ES-I3 (cell line): ENCODE data around the gene GLTP.

Source experiments
- H3K36me3 ChIP-seq: 2 replicates; pipeline ENCODE4 v1.6.1; 2013; ENCODE audit warnings: mild to moderate bottlenecking, low read length, control low read depth, moderate library complexity; ENCODE audit not compliant: insufficient read depth
- H3K4me1 ChIP-seq: 2 replicates; pipeline ENCODE4 v1.6.1; 2013; ENCODE audit warnings: mild to moderate bottlenecking, control low read depth, low read length; ENCODE audit not compliant: insufficient read depth
- H3K9ac ChIP-seq: 2 replicates; pipeline ENCODE4 v1.6.1; 2013; ENCODE audit warnings: low read depth, mild to moderate bottlenecking, low read length, moderate library complexity
- H3K9me3 ChIP-seq: 2 replicates; pipeline ENCODE4 v1.6.1; 2013; ENCODE audit warnings: mild to moderate bottlenecking, low read length, moderate library complexity; ENCODE audit not compliant: control insufficient read depth, insufficient read depth

GLTP gene

GRCh38 chr12:109833307-109834189 lies 46.8 kb downstream of the GLTP start, which contains the start of gene TRPV4:
TRPV4 (minus strand) TSS chr12:109833398; CDS start chr12:109814796, 18,602 bp downstream.
- peak within 1 kb of the TSS; percentile 42; the same call in 1 of the 2 replicates for H3K9ac ChIP-seq
- H3K36me3 ChIP-seq: no peaks in the 10 kb centered on the region
- peaks cover 10% of the 10 kb centered on the region; the same call in 1 of the 2 replicates for H3K4me1 ChIP-seq
- H3K9me3 ChIP-seq: no peaks in the 10 kb centered on the region

GRCh38 chr12:109832541-109833306 lies 47.6 kb downstream of the GLTP start:
- H3K9me3 ChIP-seq: no peaks in the 10 kb centered on the region
- peak overlapping the region; percentile 42; the same call in 1 of the 2 replicates for H3K9ac ChIP-seq
- H3K36me3 ChIP-seq: no peaks in the 10 kb centered on the region
- peaks cover 10% of the 10 kb centered on the region; the same call in 1 of the 2 replicates for H3K4me1 ChIP-seq

- H3K9ac ChIP-seq: no peak overlapping the region
- H3K9me3 ChIP-seq: no peaks in the 10 kb centered on the region
- no peaks in the 10 kb centered on the region for H3K36me3 ChIP-seq
- H3K4me1 ChIP-seq: peaks cover 10% of the 10 kb centered on the region; the same call in 1 of the 2 replicates
Measured at GRCh38 chr12:109831929-109832328, 48.4 kb downstream of the GLTP start.

- Histone ChIP-seq H3K9ac (no peak overlapping the region), H3K9me3 (no peaks in the 10 kb centered on the region), H3K36me3 (no peaks in the 10 kb centered on the region), H3K4me1 (peaks cover 10% of the 10 kb centered on the region; the same call in 1 of the 2 replicates)
Measured at GRCh38 chr12:109831365-109831764, 49.0 kb downstream of the GLTP start.

GRCh38 chr12:109830718-109831117 lies 49.6 kb downstream of the GLTP start:
- Histone ChIP-seq H3K9me3 (no peaks in the 10 kb centered on the region), H3K4me1 (peaks cover 10% of the 10 kb centered on the region; the same call in 1 of the 2 replicates), H3K9ac (no peak overlapping the region), H3K36me3 (no peaks in the 10 kb centered on the region)

- Histone ChIP-seq H3K4me1 (peaks cover 10% of the 10 kb centered on the region; the same call in 1 of the 2 replicates), H3K9me3 (no peaks in the 10 kb centered on the region), H3K9ac (no peak overlapping the region), H3K36me3 (no peaks in the 10 kb centered on the region)
Measured at GRCh38 chr12:109830267-109830666, 50.1 kb downstream of the GLTP start.

GRCh38 chr12:109829667-109830066 lies 50.7 kb downstream of the GLTP start:
- Histone ChIP-seq H3K4me1 (peaks cover 10% of the 10 kb centered on the region; the same call in 1 of the 2 replicates), H3K9ac (no peak overlapping the region), H3K36me3 (no peaks in the 10 kb centered on the region)

DNA sequence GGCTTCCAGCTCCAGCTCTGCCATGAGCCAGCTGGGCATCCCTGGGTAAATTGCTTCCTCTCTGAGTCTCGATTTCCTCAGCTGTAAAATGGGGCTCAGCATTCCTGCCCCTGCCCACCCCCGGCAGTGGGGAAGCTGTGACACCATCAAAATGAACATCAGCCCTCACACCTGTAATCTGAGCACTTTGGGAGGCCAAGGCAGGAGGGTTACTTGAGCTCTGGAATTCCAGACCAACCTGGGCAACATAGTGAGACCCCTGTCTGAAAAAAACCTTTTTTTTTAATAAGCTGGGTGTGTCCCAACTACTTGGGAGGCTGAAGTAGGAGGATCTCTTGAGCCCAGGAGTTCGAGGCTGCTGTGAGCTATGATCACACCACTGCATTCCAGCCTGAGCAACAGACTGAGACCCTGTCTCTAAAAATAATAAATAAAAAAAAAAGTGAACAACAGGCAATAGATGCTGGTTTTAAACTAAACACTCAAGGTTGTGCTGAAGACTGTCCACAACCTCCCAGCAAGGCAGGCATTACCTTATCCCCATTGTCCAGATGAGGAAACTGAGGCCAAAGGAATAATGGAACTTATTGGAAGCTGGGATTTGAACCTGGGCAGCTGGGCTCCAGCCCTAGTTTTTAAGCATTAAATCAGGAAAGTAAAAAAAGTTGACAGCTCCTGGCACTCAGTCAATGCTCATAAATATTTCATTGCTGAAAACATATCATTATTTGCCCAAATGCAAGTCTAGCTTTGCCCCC lies 51.4 kb downstream of the GLTP start:
- Histone ChIP-seq H3K9ac (no peak overlapping the region), H3K36me3 (no peaks in the 10 kb centered on the region), H3K9me3 (no peaks in the 10 kb centered on the region), H3K4me1 (peaks cover 10% of the 10 kb centered on the region; the same call in 1 of the 2 replicates)

More at GRCh38 chr12:109829667-109830066, 50.7 kb downstream of the GLTP start:
- H3K9me3 ChIP-seq: no peaks in the 10 kb centered on the region

DNA sequence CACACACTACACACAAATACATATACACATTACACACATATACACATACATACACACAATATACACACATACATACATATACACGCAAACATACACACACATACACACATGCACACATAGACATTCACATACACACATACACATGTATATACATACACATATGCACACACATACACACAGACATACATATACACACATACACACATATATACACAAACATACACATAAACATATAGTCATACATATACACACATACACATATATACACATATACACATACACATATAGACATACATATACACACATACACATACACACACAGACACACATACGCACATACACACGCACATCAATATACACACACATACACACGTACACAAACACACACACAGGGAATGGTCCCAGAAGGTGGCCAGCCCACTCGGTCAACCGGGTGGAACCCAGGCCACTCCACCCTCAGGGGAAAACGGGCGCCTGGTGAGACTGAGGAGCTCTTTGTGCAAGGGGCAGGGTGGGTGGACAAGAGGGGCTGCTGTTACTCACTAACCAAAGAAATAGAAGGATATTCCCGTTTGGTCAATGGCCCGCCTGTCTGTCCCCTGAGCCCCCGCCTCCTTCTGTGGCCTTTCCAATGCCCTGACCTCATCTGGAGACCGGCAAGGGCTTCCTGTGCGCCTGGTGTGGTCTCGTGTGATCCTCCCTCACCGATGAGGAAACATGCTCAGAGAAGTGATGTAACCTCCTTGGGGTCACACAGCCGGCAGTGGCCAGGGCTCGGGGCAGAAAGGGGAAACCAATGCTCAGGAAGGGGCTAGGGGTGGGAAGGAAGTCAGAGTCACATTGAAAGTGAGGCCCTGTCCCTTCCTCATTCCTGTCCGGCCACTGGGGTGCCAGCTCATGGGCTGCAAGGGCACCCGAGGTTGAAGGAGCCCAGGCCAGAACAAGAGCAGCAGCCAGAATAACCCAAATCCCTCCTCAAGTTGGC lies 52.5 kb downstream of the GLTP start:
- H3K9me3 ChIP-seq: no peaks in the 10 kb centered on the region
- peaks cover 13% of the 10 kb centered on the region; the same call in 1 of the 2 replicates for H3K4me1 ChIP-seq
- no peaks in the 10 kb centered on the region for H3K36me3 ChIP-seq
- H3K9ac ChIP-seq: no peak overlapping the region

DNA sequence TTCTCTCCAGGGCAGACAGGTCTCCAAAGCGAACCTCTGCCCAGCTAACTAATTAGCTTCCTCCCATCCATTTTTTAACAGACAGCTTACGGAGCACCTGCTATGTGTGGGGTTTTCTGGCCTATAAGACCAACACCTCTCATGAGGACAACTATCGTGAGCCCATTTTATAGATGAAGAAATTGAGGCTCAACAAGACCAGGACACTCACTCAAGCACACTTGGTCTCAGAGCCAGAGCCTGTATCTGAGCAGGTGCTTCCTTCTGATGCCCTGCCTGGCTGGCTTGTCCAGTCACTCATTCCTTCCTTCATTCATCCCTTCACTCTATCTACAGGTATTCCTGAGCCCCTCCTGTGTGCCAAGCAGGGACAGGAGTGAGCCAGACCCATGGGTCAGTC lies 53.3 kb downstream of the GLTP start:
- no peak overlapping the region for H3K9ac ChIP-seq
- H3K4me1 ChIP-seq: peaks cover 17% of the 10 kb centered on the region; the same call in 1 of the 2 replicates
- no peaks in the 10 kb centered on the region for H3K9me3 ChIP-seq

GRCh38 chr12:109824731-109825130 lies 55.6 kb downstream of the GLTP start:
- Histone ChIP-seq H3K4me1 (peaks cover 13% of the 10 kb centered on the region; the same call in 1 of the 2 replicates), H3K9me3 (no peaks in the 10 kb centered on the region), H3K9ac (no peak overlapping the region), H3K36me3 (no peaks in the 10 kb centered on the region)

More for the DNA sequence above, 53.3 kb downstream of the GLTP start:
- no peaks in the 10 kb centered on the region for H3K36me3 ChIP-seq

DNA sequence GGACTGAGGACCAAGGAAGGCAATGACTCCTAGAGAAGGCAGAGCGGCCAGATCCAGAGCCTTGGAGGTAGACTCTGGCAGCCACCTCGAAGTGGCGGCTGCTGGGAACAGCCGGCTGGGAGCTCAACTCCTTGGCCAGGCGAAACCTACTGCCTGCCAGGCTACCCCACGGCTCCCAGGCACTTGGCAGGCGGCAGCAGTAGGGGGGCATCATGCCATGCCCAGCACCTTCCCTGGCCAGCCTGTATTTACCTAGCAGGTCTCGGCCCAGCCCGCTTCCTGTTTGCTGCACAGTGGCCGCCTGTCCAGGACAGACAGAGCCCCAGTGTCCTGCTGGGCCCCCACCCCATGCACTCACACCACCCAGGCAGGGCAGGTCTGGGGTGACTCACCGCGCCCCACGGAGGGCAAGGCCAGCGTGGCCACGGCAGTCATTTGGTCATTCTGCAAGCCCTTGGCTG lies 57.4 kb downstream of the GLTP start:
- no peak overlapping the region for H3K9ac ChIP-seq
- H3K36me3 ChIP-seq: no peaks in the 10 kb centered on the region
- peaks cover 13% of the 10 kb centered on the region; the same call in 1 of the 2 replicates for H3K4me1 ChIP-seq
- H3K9me3 ChIP-seq: no peaks in the 10 kb centered on the region

- Histone ChIP-seq H3K9me3 (no peaks in the 10 kb centered on the region), H3K36me3 (no peaks in the 10 kb centered on the region), H3K4me1 (peaks cover 13% of the 10 kb centered on the region; the same call in 1 of the 2 replicates), H3K9ac (no peak overlapping the region)
Measured at GRCh38 chr12:109822416-109822815, 57.9 kb downstream of the GLTP start.
